Naive B cell (primary cell): ENCODE data around the gene FARS2. TPM values are rescaled to one million over a fixed set of nuclear protein-coding genes. Genes with fewer than 3 reads are reported as not detected.

Experiments
- ATAC-seq, 2 donors: fragments of 150-1000 bp; cut with Tn5 transposase; 2 replicates each; pipeline ENCODE4 v1.10.0; 2021; ENCODE audit warnings: low read depth in 2 of 2, mild to moderate bottlenecking in 2 of 2, moderate library complexity in 2 of 2
- DNase-seq: peaks from one replicate; pipeline ENCODE4 v3.0.0; 2022
- H3K27ac Mint-ChIP-seq, 6 donors: one replicate each; pipeline ENCODE4 v1.8.0; 2020 to 2022; ENCODE audit warnings: mild to moderate bottlenecking in 6 of 6, mixed read lengths in 6 of 6, moderate library complexity in 5 of 6, inconsistent platforms in 2 of 6
- H3K27me3 Mint-ChIP-seq, 3 donors: one replicate each; pipeline ENCODE4 v1.8.0; 2021 to 2022; ENCODE audit warnings: mixed read lengths in 3 of 3, mild to moderate bottlenecking in 1 of 3
- H3K36me3 Mint-ChIP-seq, 2 donors: one replicate each; pipeline ENCODE4 v1.8.0; 2020 to 2022; ENCODE audit warnings: mixed read lengths in 2 of 2, inconsistent platforms in 1 of 2, mild to moderate bottlenecking in 1 of 2
- H3K4me1 Mint-ChIP-seq, 3 donors: one replicate each; pipeline ENCODE4 v1.8.0; 2020 to 2022; ENCODE audit warnings: mixed read lengths in 3 of 3, inconsistent platforms in 1 of 3, mild to moderate bottlenecking in 1 of 3, moderate library complexity in 1 of 3
- H3K4me3 Mint-ChIP-seq, 8 donors: one replicate each; pipeline ENCODE4 v1.8.0; 2020 to 2022; ENCODE audit warnings: mild to moderate bottlenecking in 8 of 8, mixed read lengths in 8 of 8, moderate library complexity in 8 of 8, inconsistent platforms in 2 of 8
- H3K9me3 Mint-ChIP-seq, 7 donors: one replicate each; pipeline ENCODE4 v1.8.0; 2020 to 2022; ENCODE audit warnings: mixed read lengths in 7 of 7, mild to moderate bottlenecking in 5 of 7, inconsistent platforms in 2 of 7, moderate library complexity in 1 of 7
- polyA plus RNA-seq, 6 donors: library from polyadenylated mRNA; unstranded; fragments of 300-500 nt; fragmentation: Illumina TruSeq; gene quantifications; one replicate each; pipeline ENCODE4 v1.2.3, GENCODE V29; 2021; ENCODE audit warnings: low read depth in 6 of 6

FARS2 gene
- polyA plus RNA-seq, 6 donors from 2014 or later = 25.7 to 35.9 (median 27.6) TPM

GRCh38 chr6:5729813-5730517 lies 468.7 kb downstream of the FARS2 start:
- H3K4me1 Mint-ChIP-seq = peaks cover 39 to 57% (median 54%) of the 10 kb centered on the region in 3 donors
- peaks cover 0 to 2% (median 0%) of the 10 kb centered on the region in 7 donors for H3K9me3 Mint-ChIP-seq
- no peak for DNase-seq
- H3K27me3 Mint-ChIP-seq = no peaks in the 10 kb centered on the region
- H3K36me3 Mint-ChIP-seq = peaks cover 0 to 10% of the 10 kb centered on the region in 2 donors
- ATAC-seq = no peak
- H3K4me3 Mint-ChIP-seq = no peak overlapping the region
- H3K27ac Mint-ChIP-seq = peak overlapping the region in 5 of 6 donors; percentile 3 to 57 (median 22)

GRCh38 chr6:5730585-5731263 lies 469.4 kb downstream of the FARS2 start:
- Mint-ChIP-seq H3K27me3 (no peaks in the 10 kb centered on the region), H3K36me3 (peaks cover 0 to 10% of the 10 kb centered on the region in 2 donors), H3K4me1 (peaks cover 38 to 53% (median 47%) of the 10 kb centered on the region in 3 donors), H3K4me3 (no peak overlapping the region), H3K9me3 (no peaks in the 10 kb centered on the region), H3K27ac (peak overlapping the region in 2 of 6 donors; percentile 57 to 90)
- no peak for ATAC-seq
- no peak for DNase-seq

- H3K9me3 Mint-ChIP-seq = no peaks in the 10 kb centered on the region
- H3K36me3 Mint-ChIP-seq = peaks cover 0 to 10% of the 10 kb centered on the region in 2 donors
- DNase-seq (no peak), ATAC-seq (no peak)
- H3K4me1 Mint-ChIP-seq = peaks cover 33 to 47% (median 40%) of the 10 kb centered on the region in 3 donors
- peak overlapping the region in 2 of 6 donors; percentile 84 to 90 for H3K27ac Mint-ChIP-seq
- H3K27me3 Mint-ChIP-seq = no peaks in the 10 kb centered on the region
- H3K4me3 Mint-ChIP-seq = no peak overlapping the region
Measured at GRCh38 chr6:5731435-5731834, 470.1 kb downstream of the FARS2 start.

GRCh38 chr6:5732496-5732895 lies 471.2 kb downstream of the FARS2 start:
- Mint-ChIP-seq H3K27me3 (no peaks in the 10 kb centered on the region), H3K9me3 (no peaks in the 10 kb centered on the region), H3K27ac (no peak overlapping the region), H3K4me3 (no peak overlapping the region), H3K36me3 (peaks cover 0 to 14% of the 10 kb centered on the region in 2 donors), H3K4me1 (peaks cover 23 to 37% (median 29%) of the 10 kb centered on the region in 3 donors)
- DNase-seq (no peak), ATAC-seq (no peak)

- no peak for DNase-seq
- no peaks in the 10 kb centered on the region for H3K27me3 Mint-ChIP-seq
- H3K4me1 Mint-ChIP-seq = peaks cover 5 to 8% (median 6%) of the 10 kb centered on the region in 3 donors
- no peaks in the 10 kb centered on the region for H3K9me3 Mint-ChIP-seq
- ATAC-seq = no peak
- H3K36me3 Mint-ChIP-seq = peaks cover 0 to 14% of the 10 kb centered on the region in 2 donors
- H3K4me3 Mint-ChIP-seq = no peak overlapping the region
- no peak overlapping the region for H3K27ac Mint-ChIP-seq
Measured at GRCh38 chr6:5736016-5736738, 474.9 kb downstream of the FARS2 start.

- H3K4me3 Mint-ChIP-seq = no peak overlapping the region
- ATAC-seq = no peak
- DNase-seq = no peak
- H3K9me3 Mint-ChIP-seq = no peaks in the 10 kb centered on the region
- peaks cover 0 to 5% (median 5%) of the 10 kb centered on the region in 3 donors for H3K4me1 Mint-ChIP-seq
- H3K27ac Mint-ChIP-seq = no peak overlapping the region
- no peaks in the 10 kb centered on the region for H3K27me3 Mint-ChIP-seq
- H3K36me3 Mint-ChIP-seq = peaks cover 0 to 14% of the 10 kb centered on the region in 2 donors
Measured at GRCh38 chr6:5737460-5737859, 476.1 kb downstream of the FARS2 start.

- H3K36me3 Mint-ChIP-seq = peaks cover 0 to 9% of the 10 kb centered on the region in 2 donors
- no peak overlapping the region for H3K4me3 Mint-ChIP-seq
- peaks cover 0 to 5% (median 5%) of the 10 kb centered on the region in 3 donors for H3K4me1 Mint-ChIP-seq
- ATAC-seq = no peak
- no peaks in the 10 kb centered on the region for H3K27me3 Mint-ChIP-seq
- no peak overlapping the region for H3K27ac Mint-ChIP-seq
- no peaks in the 10 kb centered on the region for H3K9me3 Mint-ChIP-seq
- no peak for DNase-seq
Measured at GRCh38 chr6:5738211-5738610, 476.9 kb downstream of the FARS2 start.

- H3K27me3 Mint-ChIP-seq = no peaks in the 10 kb centered on the region
- no peaks in the 10 kb centered on the region for H3K9me3 Mint-ChIP-seq
- H3K36me3 Mint-ChIP-seq = peaks cover 5 to 8% of the 10 kb centered on the region in 2 donors
- ATAC-seq (no peak), DNase-seq (no peak)
- H3K4me1 Mint-ChIP-seq = peaks cover 4 to 19% (median 6%) of the 10 kb centered on the region in 3 donors
- H3K4me3 Mint-ChIP-seq = no peak overlapping the region
- H3K27ac Mint-ChIP-seq = no peak overlapping the region
Measured at GRCh38 chr6:5744497-5744896, 483.2 kb downstream of the FARS2 start.

- H3K9me3 Mint-ChIP-seq = peaks cover 0 to 3% (median 0%) of the 10 kb centered on the region in 7 donors
- H3K4me3 Mint-ChIP-seq = no peak overlapping the region
- peaks cover 6 to 24% (median 10%) of the 10 kb centered on the region in 3 donors for H3K4me1 Mint-ChIP-seq
- H3K36me3 Mint-ChIP-seq = peaks cover 5 to 14% of the 10 kb centered on the region in 2 donors
- no peak for DNase-seq
- no peaks in the 10 kb centered on the region for H3K27me3 Mint-ChIP-seq
- no peak for ATAC-seq
- peak overlapping the region in 1 of 6 donors; percentile 59 for H3K27ac Mint-ChIP-seq
Measured at GRCh38 chr6:5745081-5745480, 483.8 kb downstream of the FARS2 start.

GRCh38 chr6:5746053-5746758 lies 484.9 kb downstream of the FARS2 start:
- Mint-ChIP-seq H3K4me1 (peaks cover 6 to 27% (median 13%) of the 10 kb centered on the region in 3 donors), H3K36me3 (peaks cover 5 to 17% of the 10 kb centered on the region in 2 donors), H3K9me3 (peaks cover 0 to 3% (median 0%) of the 10 kb centered on the region in 7 donors), H3K27ac (peak overlapping the region in 1 of 6 donors; percentile 21), H3K27me3 (no peaks in the 10 kb centered on the region), H3K4me3 (no peak overlapping the region)
- ATAC-seq (no peak), DNase-seq (no peak)

GRCh38 chr6:5746759-5747130 lies 485.4 kb downstream of the FARS2 start:
- ATAC-seq (no peak), DNase-seq (no peak)
- no peaks in the 10 kb centered on the region for H3K27me3 Mint-ChIP-seq
- H3K36me3 Mint-ChIP-seq = peaks cover 6 to 19% of the 10 kb centered on the region in 2 donors
- H3K9me3 Mint-ChIP-seq = peaks cover 0 to 3% (median 0%) of the 10 kb centered on the region in 7 donors
- peaks cover 6 to 27% (median 13%) of the 10 kb centered on the region in 3 donors for H3K4me1 Mint-ChIP-seq
- peak overlapping the region in 1 of 6 donors; percentile 21 for H3K27ac Mint-ChIP-seq
- no peak overlapping the region for H3K4me3 Mint-ChIP-seq

- Mint-ChIP-seq H3K36me3 (peaks cover 7 to 26% of the 10 kb centered on the region in 2 donors), H3K4me1 (peaks cover 6 to 27% (median 13%) of the 10 kb centered on the region in 3 donors), H3K27ac (peak overlapping the region in 3 of 6 donors; percentile 2 to 48 (median 39)), H3K4me3 (no peak overlapping the region), H3K9me3 (peaks cover 0 to 3% (median 0%) of the 10 kb centered on the region in 7 donors), H3K27me3 (no peaks in the 10 kb centered on the region)
- DNase-seq = no peak
- ATAC-seq = no peak
Measured at GRCh38 chr6:5747379-5747778, 486.1 kb downstream of the FARS2 start.
